HepG2 (cell line): Measurements from ENCODE around the gene SPTBN2. TPM values are rescaled to one million over a fixed set of nuclear protein-coding genes. Genes with fewer than 3 reads are reported as not detected.

Experiments used
- ATAC-seq: fragments of 200-7000 bp; cut with Tn5 transposase; 3 replicates; pipeline ENCODE4 v1.9.1; 2020; ENCODE audit warnings: mild to moderate bottlenecking, moderate library complexity
- BruUV-seq: library from RNA; stranded (reverse); fragments of 400-500 nt; replicated peaks from 2 replicates; lab custom pipeline; 2021; lab: Mats Ljungman, UMichigan
- CTCF ChIA-PET: fragments of 300-600 bp; formaldehyde crosslinking; extraction: SDS; loops from one replicate; lab custom pipeline; 2021; ENCODE audit warnings: low total read pairs, inconsistent platforms, low intra/inter-chr PET ratio; lab: Yijun Ruan, JAX
- POLR2A ChIA-PET: fragments of 350-600 bp; sonication (Branson Sonifier 250); formaldehyde crosslinking; loops from one replicate; lab custom pipeline; 2020; ENCODE audit warnings: antibody characterized with exemption, inconsistent platforms; lab: Yijun Ruan, JAX
- DNase-seq: peaks from one replicate; pipeline ENCODE4 v3.0.0-alpha.2; 2015; ENCODE audit warnings: low spot score
- FAIRE-seq: peaks from 3 replicates; lab custom pipeline; 2011; peaks lifted over from hg19 to GRCh38; lab: Jason Lieb, UNC
- H2AFZ ChIP-seq: one replicate; pipeline ENCODE4 v1.6.1; 2011; ENCODE audit warnings: low read length, inconsistent platforms
- H3K27ac ChIP-seq: fragments of 300-600 bp; 3 replicates; pipeline ENCODE4 v1.8.0; 2011; ENCODE audit warnings: mixed run types, mild to moderate bottlenecking, mixed read lengths, low read length, inconsistent platforms; ENCODE audit not compliant: insufficient read depth; ENCODE audit errors: extremely low read length
- H3K27me3 ChIP-seq, 2 experiments: fragments of 200-600 bp in 1 of 2; 2 replicates in 1 of 2; 3 replicates in 1 of 2; pipeline versions ENCODE4 v1.6.0 to v1.8.0; 2011; ENCODE audit warnings: low read length in 2 of 2, mild to moderate bottlenecking in 2 of 2, moderate library complexity in 2 of 2, inconsistent platforms in 1 of 2; ENCODE audit not compliant: insufficient read depth in 2 of 2, control insufficient read depth in 1 of 2
- H3K36me3 ChIP-seq, 2 experiments: fragments of 200-600 bp in 1 of 2; replicated peaks in 1 of 2; 2 replicates in 1 of 2; 3 replicates in 1 of 2; pipeline versions ENCODE4 v1.5.1 to v1.8.0; 2011; ENCODE audit warnings: low read length in 2 of 2, inconsistent platforms in 1 of 2; ENCODE audit not compliant: insufficient read depth in 2 of 2, control insufficient read depth in 1 of 2
- H3K4me1 ChIP-seq: 2 replicates; pipeline ENCODE4 v1.5.1; 2012; ENCODE audit warnings: low read length, inconsistent platforms; ENCODE audit not compliant: insufficient read depth
- H3K4me2 ChIP-seq: 2 replicates; pipeline ENCODE4 v1.6.0; 2011; ENCODE audit warnings: low read depth, low read length, inconsistent platforms
- H3K4me3 ChIP-seq, 3 experiments: fragments of 200-600 bp in 1 of 3; sonication (generic), shearing (Covaris generic) in 1 of 3; replicated peaks in 1 of 3; 2 replicates each; pipeline ENCODE4 v1.5.1; 2011 to 2016; ENCODE audit warnings: low read length in 3 of 3, inconsistent platforms in 2 of 3, low read depth in 2 of 3, mild to moderate bottlenecking in 2 of 3, control low read depth in 1 of 3, mixed read lengths in 1 of 3; ENCODE audit not compliant: insufficient read depth in 1 of 3
- H3K79me2 ChIP-seq: one replicate; pipeline ENCODE4 v1.6.1; 2011; ENCODE audit warnings: low read length, inconsistent platforms; ENCODE audit not compliant: insufficient read depth
- H3K9ac ChIP-seq: 2 replicates; pipeline ENCODE4 v1.6.0; 2011; ENCODE audit warnings: mild to moderate bottlenecking, low read depth, low read length, inconsistent platforms; ENCODE audit not compliant: insufficient read depth
- H3K9me3 ChIP-seq: 2 replicates; pipeline ENCODE4 v1.5.1; 2012; ENCODE audit warnings: mild to moderate bottlenecking, low read length
- H4K20me1 ChIP-seq: 2 replicates; pipeline ENCODE4 v1.6.0; 2011; ENCODE audit warnings: inconsistent platforms, mild to moderate bottlenecking, low read length, moderate library complexity; ENCODE audit not compliant: insufficient read depth
- BCL6 ChIP-seq: IDR thresholded peaks from 2 replicates; pipeline ENCODE4 v1.6.1; 2016; ENCODE audit warnings: missing genetic modification reagents, missing compliant biosample characterization
- CSRNP2 ChIP-seq: sonication (generic); formaldehyde crosslinking; conservative IDR thresholded peaks from 2 replicates; pipeline ENCODE4 v1.8.0; 2022; ENCODE audit warnings: low read depth, missing genetic modification reagents
- GTF3A ChIP-seq: sonication (generic); formaldehyde crosslinking; conservative IDR thresholded peaks from 2 replicates; pipeline ENCODE4 v1.4.0; 2020; ENCODE audit warnings: mild to moderate bottlenecking, missing genetic modification reagents
- MBNL3 ChIP-seq: fragments of 250-450 bp; sonication (Bioruptor Pico); conservative IDR thresholded peaks from 2 replicates; pipeline ENCODE4 v1.8.0; 2022; ENCODE audit warnings: mild to moderate bottlenecking, inconsistent platforms
- NKX3-1 ChIP-seq: sonication (generic); formaldehyde crosslinking; IDR thresholded peaks from 2 replicates; pipeline ENCODE4 v1.5.0; 2020; ENCODE audit warnings: missing genetic modification reagents
- PHF8 ChIP-seq: sonication (generic); formaldehyde crosslinking; IDR thresholded peaks from 2 replicates; pipeline ENCODE4 v1.5.0; 2020; ENCODE audit warnings: missing genetic modification reagents
- PTBP1 ChIP-seq: fragments of 200-400 bp; formaldehyde crosslinking; IDR thresholded peaks from 2 replicates; pipeline ENCODE4 v1.6.1; 2018; ENCODE audit warnings: low read length, low read depth; ENCODE audit not compliant: poor library complexity, severe bottlenecking
- SAFB2 ChIP-seq: sonication (generic); formaldehyde crosslinking; IDR thresholded peaks from 2 replicates; pipeline ENCODE4 v1.5.1; 2020; ENCODE audit warnings: missing genetic modification reagents, low read depth, mild to moderate bottlenecking, borderline replicate concordance
- THAP8 ChIP-seq: sonication (generic); formaldehyde crosslinking; IDR thresholded peaks from 2 replicates; pipeline ENCODE4 v1.5.1; 2020; ENCODE audit warnings: missing genetic modification reagents, mild to moderate bottlenecking, borderline replicate concordance
- ZBTB25 ChIP-seq: IDR thresholded peaks from 2 replicates; pipeline ENCODE4 v1.6.1; 2018; ENCODE audit warnings: missing genetic modification reagents
- ZBTB43 ChIP-seq: sonication (generic); formaldehyde crosslinking; conservative IDR thresholded peaks from 2 replicates; pipeline ENCODE4 v1.4.0; 2020; ENCODE audit warnings: missing genetic modification reagents
- ZNF274 ChIP-seq: sonication (generic); formaldehyde crosslinking; IDR thresholded peaks from 2 replicates; pipeline ENCODE4 v1.5.1; 2020; ENCODE audit warnings: mild to moderate bottlenecking, missing genetic modification reagents
- ZNF652 ChIP-seq: IDR thresholded peaks from 2 replicates; pipeline ENCODE4 v1.6.1; 2016; ENCODE audit warnings: low read depth, borderline replicate concordance
- ZNF720 ChIP-seq: sonication (generic); formaldehyde crosslinking; IDR thresholded peaks from 2 replicates; pipeline ENCODE4 v1.4.0; 2020; ENCODE audit warnings: missing genetic modification reagents
- WGBS: methylation state at CpG from one replicate; pipeline ENCODE4 v1.1.6; 2017; ENCODE audit warnings: low lambda C conversion rate; 5-methylcytosine and 5-hydroxymethylcytosine counted together
- in situ Hi-C: cut with HindIII; loops from 2 replicates; pipeline ENCODE4 v1.10.0; 2017; ENCODE audit warnings: low pct_unique_long_range_greater_than_20kb; ENCODE audit not compliant: extremely low pct_ligation_motif_present
- intact Hi-C: fragments of 100-400 bp; cut with micrococcal nuclease; formaldehyde crosslinking; loops from one replicate; pipeline ENCODE4 v1.10.0; 2022; ENCODE audit not compliant: unreplicated experiment
- polyA plus RNA-seq, 8 experiments: library from polyadenylated mRNA; depleted of rRNA in 3 of 8; stranded (reverse) in 7 of 8; unstranded in 1 of 8; fragments of >200 nt; fragmentation: Illumina TruSeq in 4 of 8; extraction: Trizol in 4 of 8; gene quantifications; 2 replicates each; pipeline versions ENCODE4 v1.2.1 to v1.2.3, GENCODE V29; 2011 to 2016; ENCODE audit warnings: low read depth in 4 of 8, missing spikeins in 1 of 8, mixed read lengths in 1 of 8; ENCODE audit not compliant: insufficient read depth in 1 of 8
- total RNA-seq, 5 experiments: library from RNA; depleted of rRNA; stranded (reverse); fragments of >200 nt; fragmentation: Illumina TruSeq; extraction: Trizol; gene quantifications; 2 replicates each; pipeline ENCODE4 v1.2.3, GENCODE V29; 2016; ENCODE audit warnings: low read depth in 1 of 5

SPTBN2 gene
- total and polyA plus RNA-seq, 2 of the 13 experiments (the other 11 are each of a cell fraction or from before 2014, with no cell fraction given) = 0.65 to 4.0 TPM

GRCh38 chr11:66696146-66696545 lies 32.9 kb downstream of the SPTBN2 start:
- Histone ChIP-seq H2AFZ (no peak overlapping the region), H3K4me2 (no peak overlapping the region), H3K9ac (no peak overlapping the region), H3K36me3 (no peaks in the 10 kb centered on the region), H3K4me1 (peaks cover under 1% of the 10 kb centered on the region; the same call in 1 of the 2 replicates), H4K20me1 (no peaks in the 10 kb centered on the region), H3K4me3 (no peak overlapping the region), H3K9me3 (no peaks in the 10 kb centered on the region), H3K27ac (no peak overlapping the region), H3K27me3 (no peaks in the 10 kb centered on the region), H3K79me2 (no peaks in the 10 kb centered on the region)
- DNase-seq = no peak
- WGBS = no CpG with 5 or more reads among the region's 9 CpGs
- no TSS peak for BruUV-seq
- ChIA-PET CTCF (interaction anchor here (2.5 kb wide), 1 partner anchor 138 kb away, joined by 84 read pairs; no protein-coding TSS in a partner anchor), POLR2A (no interaction called here)
- intact Hi-C loops = no loop called here
- FAIRE-seq = no peak
- no peak for ATAC-seq
- in situ Hi-C loops = loop anchor here (10.0 kb wide), 1 partner anchor 291 kb away; no protein-coding TSS in a partner anchor
- no peak for TF ChIP-seq ZNF720 (CRISPR knock-in tag)
- no peak for TF ChIP-seq ZBTB25 (CRISPR knock-in tag)
- no peak for TF ChIP-seq ZBTB43 (CRISPR knock-in tag)
- no peak for TF ChIP-seq MBNL3 (CRISPR knock-in tag)
- no peak for TF ChIP-seq SAFB2 (CRISPR knock-in tag)
- TF ChIP-seq THAP8 = no peak
- TF ChIP-seq BCL6 (CRISPR knock-in tag) = no peak
- TF ChIP-seq CSRNP2 = no peak
- TF ChIP-seq ZNF652 = no peak
- no peak for TF ChIP-seq PHF8
- no peak for TF ChIP-seq GTF3A (CRISPR knock-in tag)
- no peak for TF ChIP-seq ZNF274 (CRISPR knock-in tag)
- no peak for TF ChIP-seq NKX3-1 (CRISPR knock-in tag)
- TF ChIP-seq PTBP1 = no peak
